HCT116 (cell line): ENCODE data around the gene ARHGAP31. TPM values are rescaled to one million over a fixed set of nuclear protein-coding genes. Genes with fewer than 3 reads are reported as not detected.
"Not testable (repeated sequence)": the region's sequence is repeated elsewhere in the genome, so short reads cannot be mapped to it uniquely, and the experiment has no call there.

Source experiments
- ATAC-seq: fragments of 200-7000 bp; cut with Tn5 transposase; 2 replicates; pipeline ENCODE4 v1.9.1; 2020; ENCODE audit warnings: mild to moderate bottlenecking, moderate library complexity
- BruUV-seq: library from RNA; stranded (reverse); fragments of 400-500 nt; replicated peaks from 2 replicates; lab custom pipeline; 2021; lab: Mats Ljungman, UMichigan
- CTCF ChIA-PET: fragments of 300-600 bp; sonication (Branson Sonifier 250); formaldehyde crosslinking; loops from one replicate; lab custom pipeline; 2021; ENCODE audit warnings: antibody characterized with exemption; lab: Charles Lee
- POLR2A ChIA-PET: fragments of 300-600, 350-600 bp; sonication (Branson Sonifier 250); formaldehyde crosslinking; loops from one replicate; lab custom pipeline; 2021; ENCODE audit warnings: antibody characterized with exemption; lab: Charles Lee
- RAD21 ChIA-PET, 2 experiments: fragments of 300-600 bp; sonication (Branson Sonifier 250); formaldehyde crosslinking; loops; one replicate each; lab custom pipeline; 2023; ENCODE audit warnings: low total read pairs in 2 of 2; ENCODE audit not compliant: uncharacterized antibody in 2 of 2, unreplicated experiment in 2 of 2, low non-redundant PET in 1 of 2; lab: Charles Lee
- DNase-seq: peaks from one replicate; pipeline ENCODE4 v3.0.0-alpha.2; 2010; ENCODE audit warnings: low read depth, low spot score
- H2AFZ ChIP-seq: fragments of 200-600 bp; shearing (Covaris generic), sonication (generic); 2 replicates; pipeline ENCODE4 v1.6.1; 2017; ENCODE audit warnings: low read depth, mixed run types, mixed read lengths, antibody characterized with exemption, low read length; ENCODE audit not compliant: poor library complexity, severe bottlenecking
- H3K27ac ChIP-seq: 2 replicates; pipeline ENCODE4 v1.5.1; 2012; ENCODE audit warnings: low read depth, low read length
- H3K27me3 ChIP-seq: fragments of 200-600 bp; sonication (generic); 2 replicates; pipeline ENCODE4 v1.6.1; 2016; ENCODE audit warnings: mixed run types, low read length, mixed read lengths; ENCODE audit not compliant: insufficient read depth
- H3K36me3 ChIP-seq, 2 experiments: fragments of 200-500 bp in 1 of 2; fragments of 200-600 bp in 1 of 2; sonication (Bioruptor generic) in 1 of 2; sonication (generic) in 1 of 2; 2 replicates each; pipeline versions ENCODE4 v1.5.1 to v1.6.1; 2014 to 2016; ENCODE audit warnings: low read length in 2 of 2, inconsistent platforms in 1 of 2, mixed read lengths in 1 of 2, mixed run types in 1 of 2; ENCODE audit not compliant: insufficient read depth in 2 of 2, control insufficient read depth in 1 of 2
- H3K4me1 ChIP-seq, 2 experiments: fragments of 200-600 bp in 1 of 2; sonication (generic) in 1 of 2; 2 replicates each; pipeline versions ENCODE4 v1.5.1 to v1.6.1; 2012 to 2017; ENCODE audit warnings: low read length in 2 of 2, inconsistent platforms in 1 of 2, mild to moderate bottlenecking in 1 of 2, mixed read lengths in 1 of 2, mixed run types in 1 of 2, moderate library complexity in 1 of 2; ENCODE audit not compliant: insufficient read depth in 2 of 2, control insufficient read depth in 1 of 2
- H3K4me2 ChIP-seq: fragments of 200-600 bp; sonication (generic); 2 replicates; pipeline ENCODE4 v1.6.1; 2017; ENCODE audit warnings: mixed run types, low read length, mixed read lengths
- H3K4me3 ChIP-seq, 2 experiments: fragments of 200-600 bp in 1 of 2; sonication (generic) in 1 of 2; replicated peaks in 1 of 2; 2 replicates each; pipeline ENCODE4 v1.5.1; 2011 to 2016; ENCODE audit warnings: low read length in 2 of 2, control low read depth in 1 of 2, low read depth in 1 of 2, mild to moderate bottlenecking in 1 of 2, mixed read lengths in 1 of 2, mixed run types in 1 of 2
- H3K79me2 ChIP-seq: fragments of 200-600 bp; sonication (generic); 2 replicates; pipeline ENCODE4 v1.6.1; 2017; ENCODE audit warnings: mild to moderate bottlenecking, mixed run types, low read length, moderate library complexity, mixed read lengths; ENCODE audit not compliant: insufficient read depth
- H3K9ac ChIP-seq: fragments of 200-600 bp; sonication (generic); 2 replicates; pipeline ENCODE4 v1.6.1; 2016; ENCODE audit warnings: low read length, mixed read lengths
- H3K9me2 ChIP-seq: fragments of 200-600 bp; sonication (generic), shearing (Covaris generic); 2 replicates; pipeline ENCODE4 v1.6.1; 2017; ENCODE audit warnings: mixed run types, mild to moderate bottlenecking, moderate library complexity; ENCODE audit not compliant: insufficient read depth
- H3K9me3 ChIP-seq, 2 experiments: fragments of 200-500 bp in 1 of 2; fragments of 200-600 bp in 1 of 2; sonication (Bioruptor generic) in 1 of 2; sonication (generic) in 1 of 2; 2 replicates each; pipeline ENCODE4 v1.6.1; 2014 to 2017; ENCODE audit warnings: low read length in 2 of 2, mixed read lengths in 2 of 2, inconsistent platforms in 1 of 2, low read depth in 1 of 2, mild to moderate bottlenecking in 1 of 2, mixed run types in 1 of 2, moderate library complexity in 1 of 2; ENCODE audit not compliant: control insufficient read depth in 1 of 2, insufficient read depth in 1 of 2
- H4K20me1 ChIP-seq: fragments of 200-600 bp; sonication (generic), shearing (Covaris generic); 2 replicates; pipeline ENCODE4 v1.6.1; 2017; ENCODE audit warnings: mixed run types, mild to moderate bottlenecking, moderate library complexity; ENCODE audit not compliant: insufficient read depth
- CTCF ChIP-seq, 3 experiments: fragments of 200-600 bp in 1 of 3; sonication (generic) in 1 of 3; IDR thresholded peaks in 2 of 3; conservative IDR thresholded peaks in 1 of 3; 2 replicates each; pipeline ENCODE4 v1.5.1; 2012 to 2017; ENCODE audit warnings: low read depth in 2 of 3, low read length in 2 of 3, antibody characterized with exemption in 1 of 3, borderline replicate concordance in 1 of 3, control low read depth in 1 of 3, mild to moderate bottlenecking in 1 of 3, mixed read lengths in 1 of 3, mixed run types in 1 of 3, moderate library complexity in 1 of 3; ENCODE audit not compliant: insufficient read depth in 1 of 3
- EGR1 ChIP-seq: IDR thresholded peaks from 2 replicates; pipeline ENCODE4 v1.6.1; 2012; ENCODE audit warnings: low read depth
- EZH2phosphoT487 ChIP-seq: fragments of 200-600 bp; IDR thresholded peaks from 2 replicates; pipeline ENCODE4 v1.6.1; 2018; ENCODE audit warnings: antibody characterized with exemption, borderline replicate concordance
- MAX ChIP-seq: IDR thresholded peaks from 2 replicates; pipeline ENCODE4 v1.6.1; 2012
- POLR2AphosphoS5 ChIP-seq: IDR thresholded peaks from 2 replicates; pipeline ENCODE4 v1.6.1; 2011; ENCODE audit warnings: mild to moderate bottlenecking, low read depth, low read length, moderate library complexity
- SIN3A ChIP-seq: IDR thresholded peaks from 2 replicates; pipeline ENCODE4 v1.6.1; 2012; ENCODE audit warnings: low read depth
- SRF ChIP-seq: IDR thresholded peaks from 2 replicates; pipeline ENCODE4 v1.6.1; 2012; ENCODE audit warnings: low read depth
- YY1 ChIP-seq: IDR thresholded peaks from 2 replicates; pipeline ENCODE4 v1.6.1; 2011; ENCODE audit warnings: low read length, low read depth, moderate library complexity, mild to moderate bottlenecking; ENCODE audit not compliant: insufficient replicate concordance; ENCODE audit errors: extremely low read depth
- intact Hi-C: fragments of 100-400 bp; cut with micrococcal nuclease; formaldehyde crosslinking; loops from 2 replicates; pipeline ENCODE4 v1.10.0; 2022
- total RNA-seq: library from RNA; stranded (reverse); gene quantifications from one replicate; pipeline ENCODE4 v1.2.1, GENCODE V29; 2021; ENCODE audit not compliant: unreplicated experiment

ARHGAP31 gene
- total RNA-seq, 1 experiment from 2014 or later: 0.93 TPM

- TF ChIP-seq CTCF (IDR thresholded peaks at IDR 0.05 in 2 of 3, conservative IDR thresholded peaks at IDR 0.05 in 1 of 3; ENCODE audit: borderline replicate concordance in 1 of 3, insufficient read depth in 1 of 3, low read depth in 2 of 3, low read length in 2 of 3): no peak
- TF ChIP-seq EZH2phosphoT487: no peak
- no peak for TF ChIP-seq MAX
- no peak for TF ChIP-seq POLR2AphosphoS5
- TF ChIP-seq EGR1: no peak
These were observed 42.6 kb downstream of the ARHGAP31 start (continued) for GRCh38 chr3:119336823-119337222.

GRCh38 chr3:119337407-119337806 is 43.2 kb downstream of the ARHGAP31 start:
- RAD21 ChIA-PET, BruUV-seq, POLR2A ChIA-PET, H3K36me3 ChIP-seq, H3K9me3 ChIP-seq, H3K4me1 ChIP-seq, H3K27ac ChIP-seq, H3K9ac ChIP-seq, H3K4me3 ChIP-seq, ATAC-seq, H3K27me3 ChIP-seq, H3K79me2 ChIP-seq, intact Hi-C loops, H3K9me2 ChIP-seq, H4K20me1 ChIP-seq, DNase-seq, CTCF ChIA-PET, H3K4me2 ChIP-seq, H2AFZ ChIP-seq: not testable (repeated sequence)

GRCh38 chr3:119338754-119339153 is 44.6 kb downstream of the ARHGAP31 start:
- Histone ChIP-seq H3K9me2 (no peaks in the 10 kb centered on the region), H2AFZ (no peak overlapping the region), H3K27ac (no peak overlapping the region), H3K4me2 (no peak overlapping the region), H3K9me3 (no peaks in the 10 kb centered on the region), H3K27me3 (no peaks in the 10 kb centered on the region), H4K20me1 (no peaks in the 10 kb centered on the region), H3K4me1 (no peaks in the 10 kb centered on the region), H3K79me2 (no peaks in the 10 kb centered on the region), H3K36me3 (no peaks in the 10 kb centered on the region), H3K9ac (no peak overlapping the region), H3K4me3 (no peak overlapping the region)
- TF ChIP-seq SRF (no peak), YY1 (no peak), SIN3A (no peak)
- ChIA-PET POLR2A (no interaction called here), RAD21 (no interaction called here), CTCF (no interaction called here)
- DNase-seq (no peak), ATAC-seq (no peak)
- intact Hi-C loops: no loop called here
- BruUV-seq: no TSS peak
